ENCODE data around the gene KRTAP10-8. TPM values are rescaled to one million over a fixed set of nuclear protein-coding genes. Genes with fewer than 3 reads are reported as not detected.

The KRTAP10-8 gene
- total and polyA plus RNA-seq, 3 experiments from 2014 or later, result not detected

- Histone ChIP-seq H3K27ac (ENCODE audit: low read depth, low read length) (no peak overlapping the region), H3K4me1 (ENCODE audit: insufficient read depth, low read length) (peaks cover 3% of the 10 kb centered on the region), H3K4me3 (ENCODE audit: low read length) (no peak overlapping the region), H3K27me3 (ENCODE audit: insufficient read depth, low read length, poor library complexity, severe bottlenecking) (no peaks in the 10 kb centered on the region), H3K36me3 (ENCODE audit: insufficient read depth, low read length) (no peaks in the 10 kb centered on the region), H3K9me3 (ENCODE audit: low read length) (no peaks in the 10 kb centered on the region)
- Mint-ChIP-seq H3K27ac (no peak overlapping the region), H3K4me3 (peak overlapping the region in 1 of 7 donors; percentile 54), H3K27me3 (peaks cover 10 to 33% of the 10 kb centered on the region in 2 donors), H3K4me1 (peaks cover 1 to 14% (median 14%) of the 10 kb centered on the region in 3 donors), H3K36me3 (peaks cover 0 to 37% (median 3%) of the 10 kb centered on the region in 3 donors), H3K9me3 (peaks cover 14 to 36% (median 25%) of the 10 kb centered on the region in 5 donors)
- no peak for DNase-seq
- POLR2A ChIA-PET, result no interaction called here
- CTCF ChIA-PET, result no interaction called here
Observed at GRCh38 chr21:44582055-44582454, 29.8 kb upstream of the KRTAP10-8 start.

GRCh38 chr21:44583089-44583799 lies 28.6 kb upstream of the KRTAP10-8 start:
- H3K4me1 ChIP-seq (ENCODE audit: insufficient read depth, low read length), result peaks cover 3% of the 10 kb centered on the region
- H3K27me3 ChIP-seq (ENCODE audit: insufficient read depth, low read length, poor library complexity, severe bottlenecking), result no peaks in the 10 kb centered on the region
- no peak overlapping the region for H3K27ac ChIP-seq (ENCODE audit: low read depth, low read length)
- Mint-ChIP-seq H3K27ac (no peak overlapping the region), H3K4me1 (peaks cover 1 to 14% (median 14%) of the 10 kb centered on the region in 3 donors), H3K36me3 (peaks cover 0 to 26% (median 3%) of the 10 kb centered on the region in 3 donors), H3K4me3 (no peak overlapping the region), H3K27me3 (peaks cover 10 to 40% of the 10 kb centered on the region in 2 donors), H3K9me3 (peaks cover 10 to 26% (median 17%) of the 10 kb centered on the region in 5 donors)
- no peak for DNase-seq
- H3K4me3 ChIP-seq (ENCODE audit: low read length), result no peak overlapping the region
- POLR2A ChIA-PET, result no interaction called here
- CTCF ChIA-PET, result no interaction called here
- no peaks in the 10 kb centered on the region for H3K36me3 ChIP-seq (ENCODE audit: insufficient read depth, low read length)
- H3K9me3 ChIP-seq (ENCODE audit: low read length), result no peaks in the 10 kb centered on the region

GRCh38 chr21:44583800-44584147 lies 28.1 kb upstream of the KRTAP10-8 start:
- Mint-ChIP-seq H3K27ac (peak overlapping the region in 1 of 8 donors; percentile 3), H3K36me3 (peaks cover 0 to 26% (median 3%) of the 10 kb centered on the region in 3 donors), H3K9me3 (peaks cover 10 to 24% (median 16%) of the 10 kb centered on the region in 5 donors), H3K4me3 (no peak overlapping the region), H3K4me1 (peaks cover 1 to 14% (median 14%) of the 10 kb centered on the region in 3 donors), H3K27me3 (peaks cover 10 to 40% of the 10 kb centered on the region in 2 donors)
- H3K27me3 ChIP-seq (ENCODE audit: insufficient read depth, low read length, poor library complexity, severe bottlenecking), result no peaks in the 10 kb centered on the region
- peaks cover 3% of the 10 kb centered on the region for H3K4me1 ChIP-seq (ENCODE audit: insufficient read depth, low read length)
- H3K27ac ChIP-seq (ENCODE audit: low read depth, low read length), result no peak overlapping the region
- no peak overlapping the region for H3K4me3 ChIP-seq (ENCODE audit: low read length)
- no peak for DNase-seq
- CTCF ChIA-PET, result no interaction called here
- POLR2A ChIA-PET, result no interaction called here
- H3K9me3 ChIP-seq (ENCODE audit: low read length), result no peaks in the 10 kb centered on the region
- H3K36me3 ChIP-seq (ENCODE audit: insufficient read depth, low read length), result no peaks in the 10 kb centered on the region

GRCh38 chr21:44585892-44586291 lies 26.0 kb upstream of the KRTAP10-8 start:
- H3K27ac ChIP-seq (ENCODE audit: low read depth, low read length), result no peak overlapping the region
- H3K9me3 ChIP-seq (ENCODE audit: low read length), result no peaks in the 10 kb centered on the region
- peaks cover 3% of the 10 kb centered on the region for H3K4me1 ChIP-seq (ENCODE audit: insufficient read depth, low read length)
- Mint-ChIP-seq H3K27ac (peak overlapping the region in 1 of 8 donors; percentile 51), H3K27me3 (peaks cover 10 to 42% of the 10 kb centered on the region in 2 donors), H3K4me1 (peaks cover 1 to 14% (median 14%) of the 10 kb centered on the region in 3 donors), H3K4me3 (no peak overlapping the region), H3K36me3 (peaks cover 0 to 26% (median 2%) of the 10 kb centered on the region in 3 donors), H3K9me3 (peaks cover 7 to 16% (median 10%) of the 10 kb centered on the region in 5 donors)
- no peaks in the 10 kb centered on the region for H3K36me3 ChIP-seq (ENCODE audit: insufficient read depth, low read length)
- no peak overlapping the region for H3K4me3 ChIP-seq (ENCODE audit: low read length)
- DNase-seq, result no peak
- ChIA-PET CTCF (no interaction called here), POLR2A (no interaction called here)
- no peaks in the 10 kb centered on the region for H3K27me3 ChIP-seq (ENCODE audit: insufficient read depth, low read length, poor library complexity, severe bottlenecking)

- no peak overlapping the region for H3K27ac Mint-ChIP-seq
- no peak overlapping the region for H3K4me3 Mint-ChIP-seq
- H3K27me3 Mint-ChIP-seq, result peaks cover 5 to 41% of the 10 kb centered on the region in 2 donors
- H3K4me3 ChIP-seq (ENCODE audit: low read length), result no peak overlapping the region
- peaks cover 0 to 1% (median 0%) of the 10 kb centered on the region in 5 donors for H3K9me3 Mint-ChIP-seq
- no peaks in the 10 kb centered on the region for H3K36me3 ChIP-seq (ENCODE audit: insufficient read depth, low read length)
- H3K4me1 Mint-ChIP-seq, result peaks cover 0 to 13% (median 1%) of the 10 kb centered on the region in 3 donors
- no peaks in the 10 kb centered on the region for H3K27me3 ChIP-seq (ENCODE audit: insufficient read depth, low read length, poor library complexity, severe bottlenecking)
- H3K27ac ChIP-seq (ENCODE audit: low read depth, low read length), result no peak overlapping the region
- peaks cover 0 to 8% (median 0%) of the 10 kb centered on the region in 3 donors for H3K36me3 Mint-ChIP-seq
- POLR2A ChIA-PET, result no interaction called here
- no peaks in the 10 kb centered on the region for H3K4me1 ChIP-seq (ENCODE audit: insufficient read depth, low read length)
- CTCF ChIA-PET, result no interaction called here
- DNase-seq, result no peak
- no peaks in the 10 kb centered on the region for H3K9me3 ChIP-seq (ENCODE audit: low read length)
Observed at GRCh38 chr21:44589094-44589493, 22.8 kb upstream of the KRTAP10-8 start.

GRCh38 chr21:44589586-44590305 lies 22.1 kb upstream of the KRTAP10-8 start:
- no peaks in the 10 kb centered on the region for H3K9me3 ChIP-seq (ENCODE audit: low read length)
- no peaks in the 10 kb centered on the region for H3K27me3 ChIP-seq (ENCODE audit: insufficient read depth, low read length, poor library complexity, severe bottlenecking)
- peaks cover 0 to 8% (median 0%) of the 10 kb centered on the region in 3 donors for H3K36me3 Mint-ChIP-seq
- H3K4me3 ChIP-seq (ENCODE audit: low read length), result no peak overlapping the region
- ChIA-PET POLR2A (no interaction called here), CTCF (no interaction called here)
- no peaks in the 10 kb centered on the region for H3K9me3 Mint-ChIP-seq
- no peak overlapping the region for H3K4me3 Mint-ChIP-seq
- H3K27me3 Mint-ChIP-seq, result peaks cover 5 to 36% of the 10 kb centered on the region in 2 donors
- no peak overlapping the region for H3K27ac ChIP-seq (ENCODE audit: low read depth, low read length)
- H3K36me3 ChIP-seq (ENCODE audit: insufficient read depth, low read length), result no peaks in the 10 kb centered on the region
- DNase-seq, result no peak
- no peak overlapping the region for H3K27ac Mint-ChIP-seq
- H3K4me1 ChIP-seq (ENCODE audit: insufficient read depth, low read length), result no peaks in the 10 kb centered on the region
- H3K4me1 Mint-ChIP-seq, result peaks cover 0 to 8% (median 0%) of the 10 kb centered on the region in 3 donors

GRCh38 chr21:44590311-44590721 lies 21.6 kb upstream of the KRTAP10-8 start:
- Mint-ChIP-seq H3K4me1 (peaks cover 2 to 11% (median 3%) of the 10 kb centered on the region in 3 donors), H3K27me3 (peaks cover 1 to 32% of the 10 kb centered on the region in 2 donors), H3K9me3 (no peaks in the 10 kb centered on the region), H3K36me3 (peaks cover 0 to 7% (median 2%) of the 10 kb centered on the region in 3 donors), H3K4me3 (no peak overlapping the region), H3K27ac (no peak overlapping the region)
- DNase-seq, result no peak
- Histone ChIP-seq H3K4me3 (ENCODE audit: low read length) (no peak overlapping the region), H3K27ac (ENCODE audit: low read depth, low read length) (no peak overlapping the region), H3K9me3 (ENCODE audit: low read length) (no peaks in the 10 kb centered on the region), H3K36me3 (ENCODE audit: insufficient read depth, low read length) (no peaks in the 10 kb centered on the region), H3K4me1 (ENCODE audit: insufficient read depth, low read length) (no peaks in the 10 kb centered on the region), H3K27me3 (ENCODE audit: insufficient read depth, low read length, poor library complexity, severe bottlenecking) (no peaks in the 10 kb centered on the region)
- ChIA-PET CTCF (no interaction called here), POLR2A (no interaction called here)

Data from CD8-positive, alpha-beta memory T cell (primary cell).